B cell (primary cell): ENCODE data around the gene GRAMD2A. TPM values are rescaled to one million over a fixed set of nuclear protein-coding genes. Genes with fewer than 3 reads are reported as not detected.

Source experiments
- ATAC-seq: fragments of 200-7000 bp; cut with Tn5 transposase; one replicate; pipeline ENCODE4 v1.10.0; 2021; ENCODE audit warnings: low read depth, mild to moderate bottlenecking, moderate number of reproducible peaks, moderate library complexity
- CTCF ChIA-PET: fragments of 350-600 bp; sonication (Branson Sonifier 250); formaldehyde crosslinking; loops from one replicate; lab custom pipeline; 2021; ENCODE audit warnings: antibody characterized with exemption, inconsistent platforms; lab: Charles Lee
- POLR2A ChIA-PET: fragments of 350-600 bp; sonication (Branson Sonifier 250); formaldehyde crosslinking; loops from one replicate; lab custom pipeline; 2021; ENCODE audit warnings: antibody characterized with exemption; lab: Charles Lee
- DNase-seq: peaks from one replicate; pipeline ENCODE4 v3.0.0; 2013
- H2AFZ ChIP-seq: 2 replicates; pipeline ENCODE4 v1.6.1; 2012; ENCODE audit warnings: mild to moderate bottlenecking, low read depth, low read length; ENCODE audit not compliant: insufficient read depth, poor library complexity, severe bottlenecking
- H3K27ac ChIP-seq, 2 donors: 1 replicate in 1 of 2; 2 replicates in 1 of 2; pipeline ENCODE4 v1.5.1; 2012 to 2013; ENCODE audit warnings: low read length in 2 of 2, mild to moderate bottlenecking in 2 of 2, moderate library complexity in 1 of 2
- H3K27me3 ChIP-seq, 4 experiments: fragments of 200-600 bp in 1 of 4; sonication (generic) in 1 of 4; replicated peaks in 1 of 4; 1 replicate in 2 of 4; 2 replicates in 2 of 4; pipeline versions ENCODE4 v1.6.1 to v1.7.0; 2013 to 2016; ENCODE audit warnings: low read length in 3 of 4, mild to moderate bottlenecking in 2 of 4, mixed read lengths in 1 of 4, moderate library complexity in 1 of 4; ENCODE audit not compliant: insufficient read depth in 4 of 4, control insufficient read depth in 3 of 4; ENCODE audit errors: control extremely low read depth in 1 of 4
- H3K36me3 ChIP-seq, 2 experiments: replicated peaks in 1 of 2; 1 replicate in 1 of 2; 2 replicates in 1 of 2; pipeline versions ENCODE4 v1.6.1 to v1.7.1; 2013; ENCODE audit warnings: low read length in 1 of 2; ENCODE audit not compliant: insufficient read depth in 2 of 2, control insufficient read depth in 1 of 2; ENCODE audit errors: control extremely low read depth in 1 of 2, extremely low read depth in 1 of 2
- H3K4me1 ChIP-seq, 2 donors: fragments of 200-600 bp in 1 of 2; sonication (generic) in 1 of 2; 1 replicate in 1 of 2; 2 replicates in 1 of 2; pipeline versions ENCODE4 v1.5.1 to v1.6.1; 2013 to 2017; ENCODE audit warnings: low read length in 2 of 2; ENCODE audit not compliant: control insufficient read depth in 2 of 2, insufficient read depth in 2 of 2
- H3K4me2 ChIP-seq: replicated peaks from 2 replicates; pipeline ENCODE3; 2012; ENCODE audit warnings: mild to moderate bottlenecking, low read depth, low read length; ENCODE audit not compliant: poor library complexity, severe bottlenecking
- H3K4me3 ChIP-seq, 5 experiments: fragments of 200-600 bp in 1 of 5; sonication (generic) in 1 of 5; 1 replicate in 3 of 5; 2 replicates in 2 of 5; pipeline versions ENCODE4 v1.5.1 to v1.7.0; 2011 to 2016; ENCODE audit warnings: low read length in 4 of 5, mild to moderate bottlenecking in 4 of 5, low read depth in 2 of 5, control low read depth in 1 of 5, moderate library complexity in 1 of 5; ENCODE audit not compliant: insufficient read depth in 1 of 5; ENCODE audit errors: control extremely low read depth in 1 of 5, extremely low read depth in 1 of 5
- H3K79me2 ChIP-seq: fragments of 200-600 bp; sonication (generic); one replicate; pipeline ENCODE4 v1.6.0; 2016; ENCODE audit warnings: low read length; ENCODE audit not compliant: control insufficient read depth, insufficient read depth
- H3K9ac ChIP-seq: fragments of 200-600 bp; sonication (generic); 2 replicates; pipeline ENCODE4 v1.6.1; 2017; ENCODE audit warnings: mild to moderate bottlenecking, low read length, moderate library complexity
- H3K9me3 ChIP-seq, 3 donors: one replicate each; pipeline versions ENCODE4 v1.6.1 to v1.7.1; 2013; ENCODE audit warnings: low read length in 2 of 3; ENCODE audit not compliant: control insufficient read depth in 2 of 3, insufficient read depth in 1 of 3; ENCODE audit errors: control extremely low read depth in 1 of 3
- H4K20me1 ChIP-seq: 2 replicates; pipeline ENCODE4 v1.6.0; 2012; ENCODE audit warnings: mild to moderate bottlenecking, low read length; ENCODE audit not compliant: insufficient read depth, control insufficient read depth, poor library complexity, severe bottlenecking
- H3K27ac Mint-ChIP-seq: one replicate; pipeline ENCODE4 v1.8.0; 2021; ENCODE audit warnings: mixed read lengths
- H3K27me3 Mint-ChIP-seq: one replicate; pipeline ENCODE4 v1.8.0; 2021; ENCODE audit warnings: mixed read lengths
- H3K4me1 Mint-ChIP-seq: one replicate; pipeline ENCODE4 v1.8.0; 2021; ENCODE audit warnings: mixed read lengths
- H3K4me3 Mint-ChIP-seq: one replicate; pipeline ENCODE4 v1.8.0; 2021; ENCODE audit warnings: mixed read lengths
- H3K9me3 Mint-ChIP-seq: one replicate; pipeline ENCODE4 v1.8.0; 2022; ENCODE audit warnings: mixed read lengths; ENCODE audit not compliant: insufficient read depth
- CTCF ChIP-seq: fragments of 200-600 bp; IDR thresholded peaks from one replicate; pipeline ENCODE4 v1.8.0; 2022; ENCODE audit warnings: antibody characterized with exemption, mild to moderate bottlenecking
- EZH2 ChIP-seq: IDR thresholded peaks from 2 replicates; pipeline ENCODE4 v1.6.1; 2012; ENCODE audit warnings: borderline replicate concordance, low read depth, mild to moderate bottlenecking, moderate library complexity, low read length; ENCODE audit not compliant: insufficient read depth, poor library complexity, severe bottlenecking
- WGBS: methylation state at CpG from one replicate; pipeline ENCODE4 v1.1.5; 2013; ENCODE audit warnings: missing lambda C conversion rate; ENCODE audit not compliant: insufficient coverage; 5-methylcytosine and 5-hydroxymethylcytosine counted together
- intact Hi-C: fragments of 100-400 bp; cut with micrococcal nuclease; formaldehyde crosslinking; loops from one replicate; pipeline ENCODE4 v1.10.0; 2022
- polyA plus RNA-seq: library from polyadenylated mRNA; depleted of rRNA; stranded (reverse); fragments of >200 nt; gene quantifications from 2 replicates; pipeline ENCODE4 v1.2.3, GENCODE V29; 2012
- total RNA-seq, 2 donors: library from RNA; stranded (reverse); fragments of 120-200 nt in 1 of 2; gene quantifications; 1 replicate in 1 of 2; 2 replicates in 1 of 2; pipeline versions ENCODE4 v1.2.3 to v1.2.4, GENCODE V29; 2013 to 2022

The GRAMD2A gene
- total and polyA plus RNA-seq, 2 donors (not counting 1 experiment from before 2014, with no cell fraction given) = not detected

GRCh38 chr15:72166716-72167417, 30.7 kb downstream of the GRAMD2A start:
- Mint-ChIP-seq H3K27ac (no peak overlapping the region), H3K4me3 (no peak overlapping the region), H3K27me3 (peaks cover 10% of the 10 kb centered on the region), H3K4me1 (no peaks in the 10 kb centered on the region), H3K9me3 (no peaks in the 10 kb centered on the region)
- Histone ChIP-seq H2AFZ (no peak overlapping the region), H3K4me3 (no peak overlapping the region), H3K27ac (no peak overlapping the region), H4K20me1 (no peaks in the 10 kb centered on the region), H3K79me2 (no peaks in the 10 kb centered on the region), H3K27me3 (peaks cover 0 to 3% (median 0%) of the 10 kb centered on the region in 4 experiments), H3K9me3 (no peaks in the 10 kb centered on the region), H3K9ac (no peak overlapping the region), H3K4me1 (no peaks in the 10 kb centered on the region), H3K36me3 (no peaks in the 10 kb centered on the region), H3K4me2 (no peak overlapping the region)
- TF ChIP-seq EZH2 (no peak), CTCF (no peak)
- CTCF ChIA-PET = interaction anchor here (0.6 to 1.1 kb wide), 2 partner anchors 11 to 24 kb away, joined by 3 read pairs; no protein-coding TSS in a partner anchor
- ATAC-seq (no peak), DNase-seq (no peak)
- 96% methylated on average over 4 of the region's 5 CpGs for WGBS
- intact Hi-C loops = no loop called here
- POLR2A ChIA-PET = no interaction called here

- ChIA-PET POLR2A (no interaction called here), CTCF (interaction anchor here (0.9 to 1.9 kb wide), 2 partner anchors 37 to 420 kb away, joined by 4 to 7 read pairs; no protein-coding TSS in a partner anchor)
- Histone ChIP-seq H3K4me1 (no peaks in the 10 kb centered on the region), H3K4me3 (no peak overlapping the region), H3K36me3 (no peaks in the 10 kb centered on the region), H3K27me3 (peaks cover 0 to 3% (median 0%) of the 10 kb centered on the region in 4 experiments), H2AFZ (no peak overlapping the region), H3K9ac (no peak overlapping the region), H3K9me3 (no peaks in the 10 kb centered on the region), H4K20me1 (no peaks in the 10 kb centered on the region), H3K27ac (no peak overlapping the region), H3K79me2 (no peaks in the 10 kb centered on the region), H3K4me2 (no peak overlapping the region)
- Mint-ChIP-seq H3K27me3 (peaks cover 10% of the 10 kb centered on the region), H3K4me1 (no peaks in the 10 kb centered on the region), H3K4me3 (no peak overlapping the region), H3K9me3 (no peaks in the 10 kb centered on the region), H3K27ac (no peak overlapping the region)
- ATAC-seq (no peak), DNase-seq (no peak)
- no peak for TF ChIP-seq EZH2
- TF ChIP-seq CTCF = no peak
- intact Hi-C loops = no loop called here
- WGBS = 96% methylated on average over 4 of the region's 4 CpGs
Observed at GRCh38 chr15:72163719-72164118, 33.9 kb downstream of the GRAMD2A start.
